ENCODE data around the gene GINS3. TPM values are rescaled to one million over a fixed set of nuclear protein-coding genes. Genes with fewer than 3 reads are reported as not detected.

The GINS3 gene
- total RNA-seq, 4 donors from 2014 or later: 0.77 to 5.9 (median 5.0) TPM

DNA sequence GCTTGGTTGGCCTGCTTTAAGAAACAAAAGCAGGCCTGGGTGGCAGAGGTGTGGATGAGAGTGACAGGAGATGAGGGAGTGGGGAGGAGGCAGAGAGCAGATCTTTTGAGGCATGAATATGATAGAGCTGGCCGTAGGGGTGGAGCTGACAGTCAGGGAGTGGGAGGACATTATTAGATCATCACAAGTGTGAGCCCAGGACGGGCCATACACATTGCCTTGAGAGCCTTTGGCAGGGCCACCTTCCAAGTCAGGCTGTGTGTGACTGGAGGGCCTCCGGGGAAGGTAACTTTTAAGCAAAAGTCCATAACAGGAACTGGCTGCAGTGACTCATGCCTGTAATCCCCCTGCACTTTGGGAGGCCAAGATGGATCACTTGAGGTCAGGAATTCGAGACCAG lies 26.3 kb downstream of the GINS3 start:
- H3K36me3 ChIP-seq: no peaks in the 10 kb centered on the region
- TF ChIP-seq CTCF (IDR thresholded peaks at IDR 0.05) (no peak), POLR2A (IDR thresholded peaks at IDR 0.05) (no peak)
- H3K4me1 ChIP-seq: peaks cover 0 to 3% of the 10 kb centered on the region in 2 donors
- intact Hi-C loops (cut with DNase I; ENCODE audit: low total_unique reads): no loop called here
- peak; percentile 57 to 68 for DNase-seq
- H3K9me3 ChIP-seq: no peaks in the 10 kb centered on the region
- H3K4me3 ChIP-seq: no peak overlapping the region
- H3K27me3 ChIP-seq: no peaks in the 10 kb centered on the region
- peak overlapping the region; percentile 69 to 74 for H3K27ac ChIP-seq

GRCh38 chr16:58419241-58419990 lies 27.1 kb downstream of the GINS3 start:
- Histone ChIP-seq H3K4me1 (peaks cover 0 to 3% of the 10 kb centered on the region in 2 donors), H3K36me3 (no peaks in the 10 kb centered on the region), H3K4me3 (no peak overlapping the region), H3K27me3 (no peaks in the 10 kb centered on the region), H3K9me3 (no peaks in the 10 kb centered on the region), H3K27ac (peak overlapping the region; percentile 69 to 74)
- no peak for TF ChIP-seq CTCF (IDR thresholded peaks at IDR 0.05)
- no peak for TF ChIP-seq POLR2A (IDR thresholded peaks at IDR 0.05)
- intact Hi-C loops (cut with DNase I; ENCODE audit: low total_unique reads): no loop called here
- DNase-seq: peak in 1 of 2 donors; percentile 43

DNA sequence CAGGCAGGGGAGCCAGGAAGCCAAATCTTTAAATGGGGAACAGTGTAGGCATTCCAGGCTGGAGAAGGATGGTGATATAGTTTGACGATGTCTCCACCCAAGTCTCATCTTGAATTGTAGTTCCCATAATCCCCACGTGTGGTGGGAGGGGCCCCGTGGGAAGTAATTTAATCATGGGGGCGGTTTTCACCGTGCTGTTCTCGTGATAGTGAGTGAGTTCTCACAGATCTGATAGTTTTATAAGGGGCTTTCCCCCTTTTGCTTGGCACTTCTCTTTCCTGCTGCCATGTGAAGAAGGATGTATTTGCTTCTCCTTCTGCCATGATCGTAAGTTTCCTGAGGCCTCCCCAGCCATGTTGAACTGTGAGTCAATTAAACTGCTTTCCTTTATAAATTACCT lies 28.8 kb downstream of the GINS3 start:
- no peak for DNase-seq

GRCh38 chr16:58421529-58421928 lies 29.3 kb downstream of the GINS3 start:
- intact Hi-C loops (cut with DNase I; ENCODE audit: low total_unique reads): no loop called here
- Histone ChIP-seq H3K4me1 (peaks cover 0 to 3% of the 10 kb centered on the region in 2 donors), H3K36me3 (no peaks in the 10 kb centered on the region), H3K9me3 (no peaks in the 10 kb centered on the region), H3K27me3 (no peaks in the 10 kb centered on the region), H3K4me3 (no peak overlapping the region), H3K27ac (peak overlapping the region in 1 of 2 donors; percentile 58)
- no peak for TF ChIP-seq CTCF (IDR thresholded peaks at IDR 0.05)
- TF ChIP-seq POLR2A (IDR thresholded peaks at IDR 0.05): no peak
- no peak for DNase-seq

More for the DNA sequence above, 28.8 kb downstream of the GINS3 start:
- TF ChIP-seq POLR2A (IDR thresholded peaks at IDR 0.05) (no peak), CTCF (IDR thresholded peaks at IDR 0.05) (no peak)
- Histone ChIP-seq H3K27ac (peak overlapping the region; percentile 18 to 58), H3K9me3 (no peaks in the 10 kb centered on the region), H3K4me3 (no peak overlapping the region), H3K4me1 (peaks cover 0 to 3% of the 10 kb centered on the region in 2 donors), H3K27me3 (no peaks in the 10 kb centered on the region), H3K36me3 (no peaks in the 10 kb centered on the region)
- intact Hi-C loops (cut with DNase I; ENCODE audit: low total_unique reads): no loop called here

- no peaks in the 10 kb centered on the region for H3K36me3 ChIP-seq
- H3K27me3 ChIP-seq: no peaks in the 10 kb centered on the region
- no peaks in the 10 kb centered on the region for H3K9me3 ChIP-seq
Measured at GRCh38 chr16:58422809-58423208, 30.5 kb downstream of the GINS3 start.

More at GRCh38 chr16:58422809-58423208, 30.5 kb downstream of the GINS3 start:
- intact Hi-C loops (cut with DNase I; ENCODE audit: low total_unique reads): no loop called here
- peaks cover 0 to 3% of the 10 kb centered on the region in 2 donors for H3K4me1 ChIP-seq
- DNase-seq: no peak
- H3K27ac ChIP-seq: no peak overlapping the region
- no peak overlapping the region for H3K4me3 ChIP-seq
- TF ChIP-seq CTCF (IDR thresholded peaks at IDR 0.05) (no peak), POLR2A (IDR thresholded peaks at IDR 0.05) (no peak)

Data from uterus (tissue), 4 donors.